PC-3 (cell line): ENCODE data around the gene DPCD.

ENCODE experiments used
- EZH2phosphoT487 ChIP-seq: fragments of 300-600 bp; sonication (generic); IDR thresholded peaks from 2 replicates; pipeline ENCODE4 v1.6.1; 2018; ENCODE audit warnings: mild to moderate bottlenecking, antibody characterized with exemption, low read length, borderline replicate concordance
- TF ChIP-seq, protein P1 (sequence below): fragments of 300-600 bp; sonication (generic); conservative IDR thresholded peaks from 2 replicates; pipeline ENCODE4 v1.5.1; 2017; ENCODE audit warnings: antibody characterized with exemption, low read depth, mild to moderate bottlenecking, low read length

DNA sequence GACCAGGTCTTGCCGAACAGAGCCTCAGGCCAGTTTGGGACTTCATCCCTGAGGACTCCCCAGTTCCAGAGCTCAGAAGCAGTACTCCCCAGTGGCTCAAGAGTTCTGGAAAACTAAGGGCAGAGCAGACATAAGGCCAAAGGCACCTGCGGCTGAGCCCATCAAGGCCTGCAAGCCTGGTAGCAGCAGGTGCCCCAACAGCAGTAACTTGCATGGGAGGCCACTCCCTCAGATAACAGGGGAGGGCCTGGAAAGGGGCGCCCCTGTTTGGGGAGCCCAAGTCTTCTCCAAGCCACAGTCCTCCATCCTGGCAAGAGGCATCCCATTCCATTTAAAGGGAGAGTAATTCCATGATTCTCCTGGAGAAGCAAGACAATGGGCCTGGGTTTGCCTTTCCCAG, 13.0 kb upstream of the DPCD start:
- TF ChIP-seq, protein P1, sequence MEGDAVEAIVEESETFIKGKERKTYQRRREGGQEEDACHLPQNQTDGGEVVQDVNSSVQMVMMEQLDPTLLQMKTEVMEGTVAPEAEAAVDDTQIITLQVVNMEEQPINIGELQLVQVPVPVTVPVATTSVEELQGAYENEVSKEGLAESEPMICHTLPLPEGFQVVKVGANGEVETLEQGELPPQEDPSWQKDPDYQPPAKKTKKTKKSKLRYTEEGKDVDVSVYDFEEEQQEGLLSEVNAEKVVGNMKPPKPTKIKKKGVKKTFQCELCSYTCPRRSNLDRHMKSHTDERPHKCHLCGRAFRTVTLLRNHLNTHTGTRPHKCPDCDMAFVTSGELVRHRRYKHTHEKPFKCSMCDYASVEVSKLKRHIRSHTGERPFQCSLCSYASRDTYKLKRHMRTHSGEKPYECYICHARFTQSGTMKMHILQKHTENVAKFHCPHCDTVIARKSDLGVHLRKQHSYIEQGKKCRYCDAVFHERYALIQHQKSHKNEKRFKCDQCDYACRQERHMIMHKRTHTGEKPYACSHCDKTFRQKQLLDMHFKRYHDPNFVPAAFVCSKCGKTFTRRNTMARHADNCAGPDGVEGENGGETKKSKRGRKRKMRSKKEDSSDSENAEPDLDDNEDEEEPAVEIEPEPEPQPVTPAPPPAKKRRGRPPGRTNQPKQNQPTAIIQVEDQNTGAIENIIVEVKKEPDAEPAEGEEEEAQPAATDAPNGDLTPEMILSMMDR: no peak
- no peak for TF ChIP-seq EZH2phosphoT487
